Thyroid gland (tissue), 4 donors: ENCODE measurements around the gene FOXM1.

ENCODE experiments used
- CTCF ChIP-seq, 6 experiments: fragments of 200-600 bp in 3 of 6; fragments of 450-650 bp in 3 of 6; sonication (generic) in 3 of 6; IDR thresholded peaks; one replicate each; pipeline ENCODE4 v1.5.1; 2016 to 2019; ENCODE audit warnings: antibody characterized with exemption in 6 of 6, mild to moderate bottlenecking in 2 of 6, inconsistent platforms in 1 of 6, moderate library complexity in 1 of 6
- POLR2A ChIP-seq, 2 donors: fragments of 450-650 bp; IDR thresholded peaks; one replicate each; pipeline ENCODE4 v1.6.1; 2017; ENCODE audit warnings: antibody characterized with exemption in 2 of 2, mild to moderate bottlenecking in 2 of 2, moderate library complexity in 1 of 2

GRCh38 chr12:2832550-2833127 lies 44.3 kb downstream of the FOXM1 start:
- no peak for TF ChIP-seq CTCF (IDR thresholded peaks at IDR 0.05)
- no peak for TF ChIP-seq POLR2A (IDR thresholded peaks at IDR 0.05)
